HepG2 (cell line): ENCODE data around the gene POMT1. TPM values are rescaled to one million over a fixed set of nuclear protein-coding genes. Genes with fewer than 3 reads are reported as not detected.

Source experiments
- ATAC-seq: fragments of 200-7000 bp; cut with Tn5 transposase; 3 replicates; pipeline ENCODE4 v1.9.1; 2020; ENCODE audit warnings: mild to moderate bottlenecking, moderate library complexity
- BruUV-seq: library from RNA; stranded (reverse); fragments of 400-500 nt; replicated peaks from 2 replicates; lab custom pipeline; 2021; lab: Mats Ljungman, UMichigan
- CTCF ChIA-PET: fragments of 300-600 bp; formaldehyde crosslinking; extraction: SDS; loops from one replicate; lab custom pipeline; 2021; ENCODE audit warnings: low total read pairs, inconsistent platforms, low intra/inter-chr PET ratio; lab: Yijun Ruan, JAX
- POLR2A ChIA-PET: fragments of 350-600 bp; sonication (Branson Sonifier 250); formaldehyde crosslinking; loops from one replicate; lab custom pipeline; 2020; ENCODE audit warnings: antibody characterized with exemption, inconsistent platforms; lab: Yijun Ruan, JAX
- DNase-seq: peaks from one replicate; pipeline ENCODE4 v3.0.0-alpha.2; 2015; ENCODE audit warnings: low spot score
- FAIRE-seq: peaks from 3 replicates; lab custom pipeline; 2011; peaks lifted over from hg19 to GRCh38; lab: Jason Lieb, UNC
- H2AFZ ChIP-seq: one replicate; pipeline ENCODE4 v1.6.1; 2011; ENCODE audit warnings: low read length, inconsistent platforms
- H3K27ac ChIP-seq: fragments of 300-600 bp; 3 replicates; pipeline ENCODE4 v1.8.0; 2011; ENCODE audit warnings: mixed run types, mild to moderate bottlenecking, mixed read lengths, low read length, inconsistent platforms; ENCODE audit not compliant: insufficient read depth; ENCODE audit errors: extremely low read length
- H3K27me3 ChIP-seq, 2 experiments: fragments of 200-600 bp in 1 of 2; 2 replicates in 1 of 2; 3 replicates in 1 of 2; pipeline versions ENCODE4 v1.6.0 to v1.8.0; 2011; ENCODE audit warnings: low read length in 2 of 2, mild to moderate bottlenecking in 2 of 2, moderate library complexity in 2 of 2, inconsistent platforms in 1 of 2; ENCODE audit not compliant: insufficient read depth in 2 of 2, control insufficient read depth in 1 of 2
- H3K36me3 ChIP-seq, 2 experiments: fragments of 200-600 bp in 1 of 2; replicated peaks in 1 of 2; 2 replicates in 1 of 2; 3 replicates in 1 of 2; pipeline versions ENCODE4 v1.5.1 to v1.8.0; 2011; ENCODE audit warnings: low read length in 2 of 2, inconsistent platforms in 1 of 2; ENCODE audit not compliant: insufficient read depth in 2 of 2, control insufficient read depth in 1 of 2
- H3K4me1 ChIP-seq: 2 replicates; pipeline ENCODE4 v1.5.1; 2012; ENCODE audit warnings: low read length, inconsistent platforms; ENCODE audit not compliant: insufficient read depth
- H3K4me2 ChIP-seq: 2 replicates; pipeline ENCODE4 v1.6.0; 2011; ENCODE audit warnings: low read depth, low read length, inconsistent platforms
- H3K4me3 ChIP-seq, 3 experiments: fragments of 200-600 bp in 1 of 3; sonication (generic), shearing (Covaris generic) in 1 of 3; replicated peaks in 1 of 3; 2 replicates each; pipeline ENCODE4 v1.5.1; 2011 to 2016; ENCODE audit warnings: low read length in 3 of 3, inconsistent platforms in 2 of 3, low read depth in 2 of 3, mild to moderate bottlenecking in 2 of 3, control low read depth in 1 of 3, mixed read lengths in 1 of 3; ENCODE audit not compliant: insufficient read depth in 1 of 3
- H3K79me2 ChIP-seq: one replicate; pipeline ENCODE4 v1.6.1; 2011; ENCODE audit warnings: low read length, inconsistent platforms; ENCODE audit not compliant: insufficient read depth
- H3K9ac ChIP-seq: 2 replicates; pipeline ENCODE4 v1.6.0; 2011; ENCODE audit warnings: mild to moderate bottlenecking, low read depth, low read length, inconsistent platforms; ENCODE audit not compliant: insufficient read depth
- H3K9me3 ChIP-seq: 2 replicates; pipeline ENCODE4 v1.5.1; 2012; ENCODE audit warnings: mild to moderate bottlenecking, low read length
- H4K20me1 ChIP-seq: 2 replicates; pipeline ENCODE4 v1.6.0; 2011; ENCODE audit warnings: inconsistent platforms, mild to moderate bottlenecking, low read length, moderate library complexity; ENCODE audit not compliant: insufficient read depth
- GPN1 ChIP-seq: sonication (generic); formaldehyde crosslinking; IDR thresholded peaks from 2 replicates; pipeline ENCODE4 v1.5.1; 2020; ENCODE audit warnings: missing genetic modification reagents, borderline replicate concordance
- NFE2L2 ChIP-seq: fragments of 150-350 bp; IDR thresholded peaks from 2 replicates; pipeline ENCODE4 v1.6.1; 2014; ENCODE audit warnings: low read length
- POLR2AphosphoS5 ChIP-seq: IDR thresholded peaks from 2 replicates; pipeline ENCODE4 v1.6.1; 2012; ENCODE audit warnings: low read depth, low read length
- RAD21 ChIP-seq: fragments of 450-650 bp; formaldehyde crosslinking; IDR thresholded peaks from 2 replicates; pipeline ENCODE4 v1.5.0; 2020; ENCODE audit warnings: mild to moderate bottlenecking
- RARG ChIP-seq: sonication (generic); formaldehyde crosslinking; IDR thresholded peaks from 2 replicates; pipeline ENCODE4 v1.4.0; 2020; ENCODE audit warnings: low read depth, mild to moderate bottlenecking, missing genetic modification reagents
- TARDBP ChIP-seq: sonication (generic); formaldehyde crosslinking; IDR thresholded peaks from 2 replicates; pipeline ENCODE4 v1.8.0; 2022; ENCODE audit warnings: mild to moderate bottlenecking, missing genetic modification reagents
- TCF7 ChIP-seq: sonication (generic); IDR thresholded peaks from 2 replicates; pipeline ENCODE4 v1.6.1; 2016; ENCODE audit warnings: antibody characterized with exemption, low read depth
- YY1 ChIP-seq: IDR thresholded peaks from 2 replicates; pipeline ENCODE4 v1.6.1; 2011; ENCODE audit warnings: low read length, low read depth, moderate library complexity, mild to moderate bottlenecking; ENCODE audit not compliant: insufficient read depth, insufficient replicate concordance
- ZKSCAN1 ChIP-seq: fragments of 150-350 bp; IDR thresholded peaks from 2 replicates; pipeline ENCODE4 v1.6.1; 2014; ENCODE audit warnings: low read length
- ZNF207 ChIP-seq: fragments of 450-650 bp; IDR thresholded peaks from 2 replicates; pipeline ENCODE4 v1.6.1; 2016; ENCODE audit warnings: antibody characterized with exemption, borderline replicate concordance
- ZNF766 ChIP-seq: sonication (generic); formaldehyde crosslinking; IDR thresholded peaks from 2 replicates; pipeline ENCODE4 v1.5.0; 2020; ENCODE audit warnings: missing genetic modification reagents, borderline replicate concordance
- ZSCAN30 ChIP-seq: sonication (generic); formaldehyde crosslinking; IDR thresholded peaks from 2 replicates; pipeline ENCODE4 v1.5.0; 2020; ENCODE audit warnings: mild to moderate bottlenecking, missing genetic modification reagents
- WGBS: methylation state at CpG from one replicate; pipeline ENCODE4 v1.1.6; 2017; ENCODE audit warnings: low lambda C conversion rate; 5-methylcytosine and 5-hydroxymethylcytosine counted together
- in situ Hi-C: cut with HindIII; loops from 2 replicates; pipeline ENCODE4 v1.10.0; 2017; ENCODE audit warnings: low pct_unique_long_range_greater_than_20kb; ENCODE audit not compliant: extremely low pct_ligation_motif_present
- intact Hi-C: fragments of 100-400 bp; cut with micrococcal nuclease; formaldehyde crosslinking; loops from one replicate; pipeline ENCODE4 v1.10.0; 2022; ENCODE audit not compliant: unreplicated experiment
- polyA plus RNA-seq, 8 experiments: library from polyadenylated mRNA; depleted of rRNA in 3 of 8; stranded (reverse) in 7 of 8; unstranded in 1 of 8; fragments of >200 nt; fragmentation: Illumina TruSeq in 4 of 8; extraction: Trizol in 4 of 8; gene quantifications; 2 replicates each; pipeline versions ENCODE4 v1.2.1 to v1.2.3, GENCODE V29; 2011 to 2016; ENCODE audit warnings: low read depth in 4 of 8, missing spikeins in 1 of 8, mixed read lengths in 1 of 8; ENCODE audit not compliant: insufficient read depth in 1 of 8
- total RNA-seq, 5 experiments: library from RNA; depleted of rRNA; stranded (reverse); fragments of >200 nt; fragmentation: Illumina TruSeq; extraction: Trizol; gene quantifications; 2 replicates each; pipeline ENCODE4 v1.2.3, GENCODE V29; 2016; ENCODE audit warnings: low read depth in 1 of 5
- TF ChIP-seq, protein P1 (sequence below): fragments of 450-650 bp; IDR thresholded peaks from 2 replicates; pipeline ENCODE4 v1.6.1; 2017; ENCODE audit warnings: mild to moderate bottlenecking
- TF ChIP-seq, protein P2 (sequence below): sonication (generic); formaldehyde crosslinking; IDR thresholded peaks from 2 replicates; pipeline ENCODE4 v1.5.0; 2020; ENCODE audit warnings: missing genetic modification reagents
- TF ChIP-seq, protein P3 (sequence below): sonication (generic); formaldehyde crosslinking; conservative IDR thresholded peaks from 2 replicates; pipeline ENCODE4 v1.8.0; 2022; ENCODE audit warnings: low read depth, missing genetic modification reagents
- TF ChIP-seq, protein P4 (sequence below): sonication (generic); formaldehyde crosslinking; IDR thresholded peaks from 2 replicates; pipeline ENCODE4 v1.5.0; 2020; ENCODE audit warnings: missing genetic modification reagents

Gene POMT1
- total and polyA plus RNA-seq, 2 of the 13 experiments (the other 11 are each of a cell fraction or from before 2014, with no cell fraction given): 21.6 to 22.7 TPM

DNA sequence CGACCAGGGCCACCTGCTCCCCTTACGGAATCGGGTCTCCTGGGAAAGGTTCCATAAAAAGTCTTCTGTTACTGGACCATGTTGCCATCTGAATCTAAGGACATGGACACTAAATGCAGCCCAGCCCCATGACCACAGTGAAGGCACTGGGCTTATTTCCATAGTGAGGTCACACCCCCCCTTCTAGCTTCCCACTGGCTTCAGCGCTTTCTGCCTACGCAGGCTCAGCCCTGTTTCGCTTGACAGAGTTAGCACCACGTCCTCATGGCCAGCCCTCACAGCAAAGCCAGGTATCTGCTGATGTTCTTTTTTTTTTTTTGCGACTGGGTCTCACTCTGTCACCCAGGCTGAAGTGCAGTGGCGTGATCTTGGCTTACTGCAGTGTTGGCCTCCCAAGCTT is 14.2 kb downstream of the POMT1 start (continued):
- TF ChIP-seq, protein P1, sequence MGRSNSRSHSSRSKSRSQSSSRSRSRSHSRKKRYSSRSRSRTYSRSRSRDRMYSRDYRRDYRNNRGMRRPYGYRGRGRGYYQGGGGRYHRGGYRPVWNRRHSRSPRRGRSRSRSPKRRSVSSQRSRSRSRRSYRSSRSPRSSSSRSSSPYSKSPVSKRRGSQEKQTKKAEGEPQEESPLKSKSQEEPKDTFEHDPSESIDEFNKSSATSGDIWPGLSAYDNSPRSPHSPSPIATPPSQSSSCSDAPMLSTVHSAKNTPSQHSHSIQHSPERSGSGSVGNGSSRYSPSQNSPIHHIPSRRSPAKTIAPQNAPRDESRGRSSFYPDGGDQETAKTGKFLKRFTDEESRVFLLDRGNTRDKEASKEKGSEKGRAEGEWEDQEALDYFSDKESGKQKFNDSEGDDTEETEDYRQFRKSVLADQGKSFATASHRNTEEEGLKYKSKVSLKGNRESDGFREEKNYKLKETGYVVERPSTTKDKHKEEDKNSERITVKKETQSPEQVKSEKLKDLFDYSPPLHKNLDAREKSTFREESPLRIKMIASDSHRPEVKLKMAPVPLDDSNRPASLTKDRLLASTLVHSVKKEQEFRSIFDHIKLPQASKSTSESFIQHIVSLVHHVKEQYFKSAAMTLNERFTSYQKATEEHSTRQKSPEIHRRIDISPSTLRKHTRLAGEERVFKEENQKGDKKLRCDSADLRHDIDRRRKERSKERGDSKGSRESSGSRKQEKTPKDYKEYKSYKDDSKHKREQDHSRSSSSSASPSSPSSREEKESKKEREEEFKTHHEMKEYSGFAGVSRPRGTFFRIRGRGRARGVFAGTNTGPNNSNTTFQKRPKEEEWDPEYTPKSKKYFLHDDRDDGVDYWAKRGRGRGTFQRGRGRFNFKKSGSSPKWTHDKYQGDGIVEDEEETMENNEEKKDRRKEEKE: no peak
- no peak for TF ChIP-seq POLR2AphosphoS5

DNA sequence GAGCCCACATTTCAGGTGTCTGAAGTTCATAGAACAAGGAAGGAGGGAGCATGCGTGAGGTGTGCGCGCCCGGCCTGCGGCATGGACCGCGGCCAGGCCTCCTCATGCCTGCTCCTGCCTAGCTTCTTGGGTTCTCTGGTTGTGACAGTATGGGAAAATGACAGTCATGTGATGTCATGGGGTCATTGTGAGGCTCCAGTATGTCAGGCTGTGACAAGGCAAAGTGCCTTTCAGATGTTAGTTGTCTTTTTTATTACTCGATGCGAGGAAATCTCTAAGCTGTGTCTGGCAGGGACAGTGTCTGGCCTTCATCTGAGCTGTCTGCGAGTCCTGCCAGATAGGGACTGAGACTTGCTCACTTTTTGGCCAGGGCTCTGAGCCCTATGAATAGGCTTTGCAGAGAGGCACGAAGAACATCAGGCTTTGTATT is 15.1 kb downstream of the POMT1 start:
- CTCF ChIA-PET: no interaction called here
- DNase-seq: no peak
- peaks cover 24 to 61% of the 10 kb centered on the region in 2 experiments for H3K36me3 ChIP-seq
- POLR2A ChIA-PET: no interaction called here
- no peak overlapping the region for H3K4me3 ChIP-seq
- no peak overlapping the region for H3K9ac ChIP-seq
- H2AFZ ChIP-seq: no peak overlapping the region
- no peak for FAIRE-seq
- intact Hi-C loops: no loop called here
- no peaks in the 10 kb centered on the region for H3K9me3 ChIP-seq
- ATAC-seq: no peak
- H3K4me1 ChIP-seq: no peaks in the 10 kb centered on the region
- H3K4me2 ChIP-seq: no peak overlapping the region
- TF ChIP-seq NFE2L2 (no peak), ZKSCAN1 (no peak), ZNF207 (no peak), TARDBP (CRISPR knock-in tag) (no peak), GPN1 (CRISPR knock-in tag) (no peak), RARG (no peak), ZNF766 (CRISPR knock-in tag) (no peak), ZSCAN30 (CRISPR knock-in tag) (no peak), YY1 (no peak), RAD21 (no peak), TCF7 (no peak)
- TF ChIP-seq, protein P2, sequence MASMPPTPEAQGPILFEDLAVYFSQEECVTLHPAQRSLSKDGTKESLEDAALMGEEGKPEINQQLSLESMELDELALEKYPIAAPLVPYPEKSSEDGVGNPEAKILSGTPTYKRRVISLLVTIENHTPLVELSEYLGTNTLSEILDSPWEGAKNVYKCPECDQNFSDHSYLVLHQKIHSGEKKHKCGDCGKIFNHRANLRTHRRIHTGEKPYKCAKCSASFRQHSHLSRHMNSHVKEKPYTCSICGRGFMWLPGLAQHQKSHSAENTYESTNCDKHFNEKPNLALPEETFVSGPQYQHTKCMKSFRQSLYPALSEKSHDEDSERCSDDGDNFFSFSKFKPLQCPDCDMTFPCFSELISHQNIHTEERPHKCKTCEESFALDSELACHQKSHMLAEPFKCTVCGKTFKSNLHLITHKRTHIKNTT: no peak
- TF ChIP-seq, protein P3, sequence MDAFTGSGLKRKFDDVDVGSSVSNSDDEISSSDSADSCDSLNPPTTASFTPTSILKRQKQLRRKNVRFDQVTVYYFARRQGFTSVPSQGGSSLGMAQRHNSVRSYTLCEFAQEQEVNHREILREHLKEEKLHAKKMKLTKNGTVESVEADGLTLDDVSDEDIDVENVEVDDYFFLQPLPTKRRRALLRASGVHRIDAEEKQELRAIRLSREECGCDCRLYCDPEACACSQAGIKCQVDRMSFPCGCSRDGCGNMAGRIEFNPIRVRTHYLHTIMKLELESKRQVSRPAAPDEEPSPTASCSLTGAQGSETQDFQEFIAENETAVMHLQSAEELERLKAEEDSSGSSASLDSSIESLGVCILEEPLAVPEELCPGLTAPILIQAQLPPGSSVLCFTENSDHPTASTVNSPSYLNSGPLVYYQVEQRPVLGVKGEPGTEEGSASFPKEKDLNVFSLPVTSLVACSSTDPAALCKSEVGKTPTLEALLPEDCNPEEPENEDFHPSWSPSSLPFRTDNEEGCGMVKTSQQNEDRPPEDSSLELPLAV (CRISPR knock-in tag): no peak
- TF ChIP-seq, protein P4, sequence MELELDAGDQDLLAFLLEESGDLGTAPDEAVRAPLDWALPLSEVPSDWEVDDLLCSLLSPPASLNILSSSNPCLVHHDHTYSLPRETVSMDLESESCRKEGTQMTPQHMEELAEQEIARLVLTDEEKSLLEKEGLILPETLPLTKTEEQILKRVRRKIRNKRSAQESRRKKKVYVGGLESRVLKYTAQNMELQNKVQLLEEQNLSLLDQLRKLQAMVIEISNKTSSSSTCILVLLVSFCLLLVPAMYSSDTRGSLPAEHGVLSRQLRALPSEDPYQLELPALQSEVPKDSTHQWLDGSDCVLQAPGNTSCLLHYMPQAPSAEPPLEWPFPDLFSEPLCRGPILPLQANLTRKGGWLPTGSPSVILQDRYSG (CRISPR knock-in tag): no peak
- TF ChIP-seq, all 625 proteins: peak for 0
- Histone ChIP-seq H3K27ac (no peak overlapping the region), H4K20me1 (no peaks in the 10 kb centered on the region), H3K79me2 (no peaks in the 10 kb centered on the region), H3K27me3 (no peaks in the 10 kb centered on the region)
- WGBS: 94% methylated on average over 11 of the region's 11 CpGs
- in situ Hi-C loops: no loop called here
- BruUV-seq: no TSS peak
